Keratinocyte (primary cell): ENCODE measurements around the gene RING1. TPM values are rescaled to one million over a fixed set of nuclear protein-coding genes. Genes with fewer than 3 reads are reported as not detected.

Experiments
- DNase-seq: peaks from one replicate; pipeline ENCODE4 v3.0.0-alpha.2; 2011; ENCODE audit warnings: low read depth, missing footprints, low spot score
- FAIRE-seq: peaks from 2 replicates; lab custom pipeline; 2011; peaks lifted over from hg19 to GRCh38; lab: Jason Lieb, UNC
- H2AFZ ChIP-seq: 2 replicates; pipeline ENCODE4 v1.6.0; 2012; ENCODE audit warnings: low read length, control low read depth, inconsistent platforms; ENCODE audit not compliant: control insufficient read depth
- H3K27ac ChIP-seq: 2 replicates; pipeline ENCODE4 v1.5.1; 2011; ENCODE audit warnings: low read length; ENCODE audit not compliant: control insufficient read depth, insufficient read depth
- H3K27me3 ChIP-seq: 3 replicates; pipeline ENCODE4 v1.6.0; 2011; ENCODE audit warnings: low read length; ENCODE audit not compliant: control insufficient read depth, insufficient read depth; ENCODE audit errors: extremely low read depth
- H3K36me3 ChIP-seq, 2 experiments: 2 replicates in 1 of 2; 3 replicates in 1 of 2; pipeline ENCODE4 v1.5.1; 2011; ENCODE audit warnings: low read length in 2 of 2, mild to moderate bottlenecking in 1 of 2; ENCODE audit not compliant: control insufficient read depth in 2 of 2, insufficient read depth in 2 of 2; ENCODE audit errors: extremely low read depth in 1 of 2
- H3K4me1 ChIP-seq: 3 replicates; pipeline ENCODE4 v1.5.1; 2011; ENCODE audit warnings: low read length; ENCODE audit not compliant: control insufficient read depth, insufficient read depth; ENCODE audit errors: extremely low read depth
- H3K4me2 ChIP-seq: 3 replicates; pipeline ENCODE4 v1.6.0; 2011; ENCODE audit warnings: low read depth, low read length; ENCODE audit not compliant: control insufficient read depth, insufficient read depth; ENCODE audit errors: extremely low read depth
- H3K4me3 ChIP-seq, 3 experiments: fragments of 200-600 bp in 1 of 3; sonication (generic) in 1 of 3; 2 replicates in 2 of 3; 3 replicates in 1 of 3; pipeline ENCODE4 v1.5.1; 2011 to 2016; ENCODE audit warnings: low read length in 3 of 3, mild to moderate bottlenecking in 3 of 3, control low read depth in 2 of 3, inconsistent platforms in 1 of 3, low read depth in 1 of 3, mixed read lengths in 1 of 3, mixed run types in 1 of 3, moderate library complexity in 1 of 3; ENCODE audit not compliant: control insufficient read depth in 2 of 3, insufficient read depth in 2 of 3; ENCODE audit errors: extremely low read depth in 1 of 3
- H3K79me2 ChIP-seq: 2 replicates; pipeline ENCODE4 v1.6.0; 2012; ENCODE audit warnings: low read length; ENCODE audit not compliant: control insufficient read depth, insufficient read depth
- H3K9ac ChIP-seq: 3 replicates; pipeline ENCODE4 v1.6.0; 2011; ENCODE audit warnings: low read length; ENCODE audit not compliant: control insufficient read depth, insufficient read depth; ENCODE audit errors: extremely low read depth
- H3K9me1 ChIP-seq: 3 replicates; pipeline ENCODE4 v1.6.0; 2011; ENCODE audit warnings: low read length; ENCODE audit not compliant: control insufficient read depth, insufficient read depth; ENCODE audit errors: extremely low read depth
- H3K9me3 ChIP-seq: 2 replicates; pipeline ENCODE4 v1.5.1; 2012; ENCODE audit warnings: low read depth, low read length; ENCODE audit not compliant: control insufficient read depth
- H4K20me1 ChIP-seq: 3 replicates; pipeline ENCODE4 v1.6.0; 2011; ENCODE audit warnings: low read length; ENCODE audit not compliant: control insufficient read depth, insufficient read depth; ENCODE audit errors: extremely low read depth
- EZH2 ChIP-seq: IDR thresholded peaks from one replicate; pipeline ENCODE4 v1.6.1; 2012; ENCODE audit warnings: inconsistent platforms, mild to moderate bottlenecking, low read length, moderate library complexity
- dilution Hi-C: fragments of 300-500 bp; cut with MboI; formaldehyde crosslinking; loops from one replicate; pipeline ENCODE4 v1.7.0; 2020; ENCODE audit warnings: low sequenced_read_pairs; ENCODE audit not compliant: extremely low pct_ligation_motif_present
- polyA plus RNA-seq, 5 experiments: library from polyadenylated mRNA; depleted of rRNA in 3 of 5; stranded (reverse) in 3 of 5; stranded (forward) in 1 of 5; unstranded in 1 of 5; fragments of >200 nt; gene quantifications; 1 replicate in 1 of 5; 2 replicates in 3 of 5; 3 replicates in 1 of 5; pipeline versions ENCODE4 v1.2.1 to v1.2.3, GENCODE V29; 2011 to 2012; ENCODE audit warnings: missing spikeins in 2 of 5, low read depth in 1 of 5, low replicate concordance in 1 of 5
- small RNA-seq, 3 experiments: library from RNA; depleted of rRNA; stranded (forward); fragments of <200 nt; gene quantifications; one replicate each; pipeline ENCODE3, GENCODE V24; 2012; ENCODE audit warnings: low read depth in 3 of 3, low replicate concordance in 1 of 3; ENCODE audit not compliant: insufficient read length in 3 of 3
- TF ChIP-seq, protein P1 (sequence below), 3 experiments: IDR thresholded peaks in 1 of 3; conservative IDR thresholded peaks in 1 of 3; optimal IDR thresholded peaks in 1 of 3; 2 replicates in 2 of 3; 3 replicates in 1 of 3; pipeline versions ENCODE3 to v1.5.1; 2011; ENCODE audit warnings: low read length in 3 of 3, mild to moderate bottlenecking in 3 of 3, moderate library complexity in 2 of 3, control low read depth in 1 of 3, inconsistent platforms in 1 of 3; ENCODE audit not compliant: insufficient read depth in 2 of 3; ENCODE audit errors: extremely low read depth in 1 of 3

The RING1 gene
- polyA plus RNA-seq, 1 donor (not counting 4 experiments of a cell fraction or from before 2014, with no cell fraction given): 23.0 TPM

DNA sequence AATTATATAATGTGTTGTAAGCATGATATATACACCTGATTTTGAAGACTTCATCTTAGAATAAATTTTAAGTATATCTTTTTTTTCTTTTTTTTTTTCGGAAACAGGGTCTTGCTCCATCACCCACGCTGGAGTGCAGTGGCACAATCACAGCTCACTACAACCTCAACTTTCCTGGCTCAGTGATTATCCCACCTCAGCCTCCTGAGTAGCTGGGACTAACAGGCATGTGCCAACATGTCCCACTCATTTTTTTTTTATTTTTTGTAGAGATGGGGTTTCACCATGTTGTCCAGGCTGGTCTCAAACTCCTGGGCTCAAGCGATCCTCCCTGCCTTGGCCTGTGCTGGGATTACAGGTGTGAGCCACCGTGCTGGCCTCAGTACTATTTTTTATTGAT lies 46.3 kb downstream of the RING1 start:
- no peak for DNase-seq
- FAIRE-seq: no peak
- no peaks in the 10 kb centered on the region for H4K20me1 ChIP-seq

DNA sequence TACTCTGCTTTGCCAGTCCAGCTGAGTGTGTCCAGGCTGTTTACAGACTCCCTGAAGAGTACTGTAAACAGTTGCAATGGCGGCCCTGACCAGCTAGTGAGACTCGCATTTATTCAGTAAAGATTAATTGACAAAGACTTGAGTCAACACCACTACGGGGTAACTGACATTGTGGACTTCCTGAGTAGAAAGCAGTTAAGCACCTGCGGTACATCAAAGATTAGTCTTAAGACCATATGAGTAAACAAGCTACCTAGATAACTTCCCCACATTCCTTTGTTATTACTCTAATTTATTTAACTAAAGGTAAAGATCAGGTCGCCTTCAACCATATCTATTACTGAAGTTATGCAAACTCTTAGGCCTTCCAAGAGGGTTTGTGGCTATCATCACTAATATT lies 50.7 kb downstream of the RING1 start:
- Histone ChIP-seq H2AFZ (no peak overlapping the region), H3K27ac (no peak overlapping the region), H3K4me2 (no peak overlapping the region), H4K20me1 (no peaks in the 10 kb centered on the region), H3K27me3 (no peaks in the 10 kb centered on the region), H3K9me1 (no peaks in the 10 kb centered on the region), H3K4me3 (no peak overlapping the region), H3K36me3 (peaks cover 7 to 11% of the 10 kb centered on the region in 2 experiments), H3K79me2 (no peaks in the 10 kb centered on the region), H3K9ac (no peak overlapping the region), H3K4me1 (peaks cover 18% of the 10 kb centered on the region), H3K9me3 (no peaks in the 10 kb centered on the region)
- DNase-seq (no peak), FAIRE-seq (no peak)
- TF ChIP-seq, protein P1, sequence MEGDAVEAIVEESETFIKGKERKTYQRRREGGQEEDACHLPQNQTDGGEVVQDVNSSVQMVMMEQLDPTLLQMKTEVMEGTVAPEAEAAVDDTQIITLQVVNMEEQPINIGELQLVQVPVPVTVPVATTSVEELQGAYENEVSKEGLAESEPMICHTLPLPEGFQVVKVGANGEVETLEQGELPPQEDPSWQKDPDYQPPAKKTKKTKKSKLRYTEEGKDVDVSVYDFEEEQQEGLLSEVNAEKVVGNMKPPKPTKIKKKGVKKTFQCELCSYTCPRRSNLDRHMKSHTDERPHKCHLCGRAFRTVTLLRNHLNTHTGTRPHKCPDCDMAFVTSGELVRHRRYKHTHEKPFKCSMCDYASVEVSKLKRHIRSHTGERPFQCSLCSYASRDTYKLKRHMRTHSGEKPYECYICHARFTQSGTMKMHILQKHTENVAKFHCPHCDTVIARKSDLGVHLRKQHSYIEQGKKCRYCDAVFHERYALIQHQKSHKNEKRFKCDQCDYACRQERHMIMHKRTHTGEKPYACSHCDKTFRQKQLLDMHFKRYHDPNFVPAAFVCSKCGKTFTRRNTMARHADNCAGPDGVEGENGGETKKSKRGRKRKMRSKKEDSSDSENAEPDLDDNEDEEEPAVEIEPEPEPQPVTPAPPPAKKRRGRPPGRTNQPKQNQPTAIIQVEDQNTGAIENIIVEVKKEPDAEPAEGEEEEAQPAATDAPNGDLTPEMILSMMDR (optimal IDR thresholded peaks at IDR 0.05 in 1 of 3, IDR thresholded peaks at IDR 0.05 in 1 of 3, conservative IDR thresholded peaks at IDR 0.05 in 1 of 3; ENCODE audit: extremely low read depth in 1 of 3, insufficient read depth in 2 of 3, low read length in 3 of 3): no peak
- TF ChIP-seq EZH2: no peak
- dilution Hi-C loops: no loop called here

More for the DNA sequence above, 46.3 kb downstream of the RING1 start:
- H3K4me2 ChIP-seq: no peak overlapping the region
- H3K27me3 ChIP-seq: no peaks in the 10 kb centered on the region
- peaks cover 3 to 14% of the 10 kb centered on the region in 2 experiments for H3K36me3 ChIP-seq
- H3K4me1 ChIP-seq: peaks cover 23% of the 10 kb centered on the region
- no peaks in the 10 kb centered on the region for H3K79me2 ChIP-seq
- H3K9me3 ChIP-seq: no peaks in the 10 kb centered on the region
- no peak overlapping the region for H3K4me3 ChIP-seq
- no peak overlapping the region for H2AFZ ChIP-seq
- TF ChIP-seq, protein P1 (optimal IDR thresholded peaks at IDR 0.05 in 1 of 3, IDR thresholded peaks at IDR 0.05 in 1 of 3, conservative IDR thresholded peaks at IDR 0.05 in 1 of 3; ENCODE audit: extremely low read depth in 1 of 3, insufficient read depth in 2 of 3, low read length in 3 of 3): no peak
- TF ChIP-seq EZH2: no peak
- H3K27ac ChIP-seq: no peak overlapping the region
- no peak overlapping the region for H3K9ac ChIP-seq
- dilution Hi-C loops: no loop called here
- no peaks in the 10 kb centered on the region for H3K9me1 ChIP-seq

Small RNAs within 50 kb of the gene (small RNA-seq; reads per million reads assigned to genes)
- gene MIR219A1: 0.07 to 2.3 (median 2.0) reads per million in 3 experiments
- 0 reads per million in 3 experiments for gene RNY4P10

Other genes with a start within 250 kb of the RING1 start
- gene BRD2, start 239.9 kb upstream of the RING1 start, polyA plus RNA-seq: 82.9 to 171 TPM (median 121 TPM) in 3 replicates
- 0.01 TPM in 1 of 3 replicates, not detected in the others for gene HLA-DOA, start 198.9 kb upstream of the RING1 start, polyA plus RNA-seq
- gene HLA-DPA1, start 134.9 kb upstream of the RING1 start, polyA plus RNA-seq: 0.09 to 0.61 TPM in 2 of 3 replicates, not detected in the other
- 0.13 to 0.26 TPM in 2 of 3 replicates, not detected in the other for gene HLA-DPB1, start 132.5 kb upstream of the RING1 start, polyA plus RNA-seq
- 0.06 to 0.18 TPM (median 0.08 TPM) in 3 replicates for gene COL11A2, start 16.0 kb upstream of the RING1 start, polyA plus RNA-seq
- gene RXRB, start 7.8 kb upstream of the RING1 start, polyA plus RNA-seq: 23.2 to 32.4 TPM (median 25.7 TPM) in 3 replicates
- 47.6 to 68.6 TPM (median 54.0 TPM) in 3 replicates for gene SLC39A7, start 7.6 kb upstream of the RING1 start, polyA plus RNA-seq
- gene HSD17B8, start 3.8 kb upstream of the RING1 start, polyA plus RNA-seq: 18.6 to 22.1 TPM (median 20.7 TPM) in 3 replicates
- gene VPS52, start 63.4 kb downstream of the RING1 start, polyA plus RNA-seq: 36.2 to 48.7 TPM (median 40.6 TPM) in 3 replicates
- 5,669 to 7,560 TPM (median 6,374 TPM) in 3 replicates for gene RPS18, start 63.6 kb downstream of the RING1 start, polyA plus RNA-seq
- 0.31 to 0.61 TPM (median 0.49 TPM) in 3 replicates for gene B3GALT4, start 68.6 kb downstream of the RING1 start, polyA plus RNA-seq
- 43.0 to 49.3 TPM (median 45.0 TPM) in 3 replicates for gene WDR46, start 80.7 kb downstream of the RING1 start, polyA plus RNA-seq
- gene PFDN6, start 81.1 kb downstream of the RING1 start, polyA plus RNA-seq: 68.3 to 106 TPM (median 68.5 TPM) in 3 replicates
- gene RGL2, start 90.4 kb downstream of the RING1 start, polyA plus RNA-seq: 33.6 to 57.3 TPM (median 35.8 TPM) in 3 replicates
- 22.2 to 82.4 TPM (median 25.0 TPM) in 3 replicates for gene TAPBP, start 105.6 kb downstream of the RING1 start, polyA plus RNA-seq
- 6.0 to 11.4 TPM (median 6.5 TPM) in 3 replicates for gene ZBTB22, start 109.2 kb downstream of the RING1 start, polyA plus RNA-seq
- gene DAXX, start 114.5 kb downstream of the RING1 start, polyA plus RNA-seq: 16.3 to 42.8 TPM (median 23.1 TPM) in 3 replicates
- gene KIFC1, start 183.3 kb downstream of the RING1 start, polyA plus RNA-seq: 5.7 to 20.0 TPM (median 17.3 TPM) in 3 replicates
- gene PHF1, start 202.5 kb downstream of the RING1 start, polyA plus RNA-seq: 15.2 to 17.1 TPM (median 15.8 TPM) in 3 replicates
- 119 to 246 TPM (median 178 TPM) in 3 replicates for gene CUTA, start 209.6 kb downstream of the RING1 start, polyA plus RNA-seq
- 2.1 to 2.9 TPM (median 2.8 TPM) in 3 replicates for gene SYNGAP1, start 211.6 kb downstream of the RING1 start, polyA plus RNA-seq
- gene ZBTB9, start 246.1 kb downstream of the RING1 start, polyA plus RNA-seq: 6.8 to 9.9 TPM (median 7.8 TPM) in 3 replicates